HepG2 (cell line): ENCODE results near the gene ANKRD65. TPM values are rescaled to one million over a fixed set of nuclear protein-coding genes. Genes with fewer than 3 reads are reported as not detected.

ENCODE experiments used
- ELF3 ChIP-seq: IDR thresholded peaks from 2 replicates; pipeline ENCODE4 v1.6.1; 2016; ENCODE audit warnings: missing genetic modification reagents, missing compliant biosample characterization
- ETV6 ChIP-seq: sonication (generic); formaldehyde crosslinking; conservative IDR thresholded peaks from 2 replicates; pipeline ENCODE4 v1.4.0; 2020; ENCODE audit warnings: missing genetic modification reagents
- HES4 ChIP-seq: sonication (generic); formaldehyde crosslinking; IDR thresholded peaks from 2 replicates; pipeline ENCODE4 v1.9.0; 2021; ENCODE audit warnings: mild to moderate bottlenecking, missing genetic modification reagents, borderline replicate concordance
- HIVEP1 ChIP-seq: sonication (generic); formaldehyde crosslinking; IDR thresholded peaks from 2 replicates; pipeline ENCODE4 v1.4.0; 2020; ENCODE audit warnings: mild to moderate bottlenecking, missing genetic modification reagents
- HNF4G ChIP-seq, 2 experiments: sonication (generic) in 1 of 2; formaldehyde crosslinking in 1 of 2; IDR thresholded peaks; 2 replicates each; pipeline versions ENCODE4 v1.4.0 to v1.6.1; 2011 to 2020; ENCODE audit warnings: borderline replicate concordance in 2 of 2, low read depth in 2 of 2, mild to moderate bottlenecking in 2 of 2, low read length in 1 of 2, missing genetic modification reagents in 1 of 2, moderate library complexity in 1 of 2
- JARID2 ChIP-seq: sonication (generic); formaldehyde crosslinking; IDR thresholded peaks from 2 replicates; pipeline ENCODE4 v1.8.1; 2023; ENCODE audit warnings: missing genetic modification reagents, inconsistent platforms; ENCODE audit not compliant: insufficient replicate concordance
- JUN ChIP-seq: sonication (generic); formaldehyde crosslinking; IDR thresholded peaks from 2 replicates; pipeline ENCODE4 v1.4.0; 2020; ENCODE audit warnings: mild to moderate bottlenecking, missing genetic modification reagents
- KMT2A ChIP-seq: sonication (generic); formaldehyde crosslinking; IDR thresholded peaks from 2 replicates; pipeline ENCODE4 v1.4.0; 2020; ENCODE audit warnings: missing genetic modification reagents
- NCOR1 ChIP-seq: fragments of 200-600 bp; sonication (generic); IDR thresholded peaks from 2 replicates; pipeline ENCODE4 v1.7.0; 2017; ENCODE audit warnings: antibody characterized with exemption, low read length, borderline replicate concordance
- NFATC3 ChIP-seq: sonication (generic); formaldehyde crosslinking; IDR thresholded peaks from 2 replicates; pipeline ENCODE4 v1.5.1; 2020; ENCODE audit warnings: mild to moderate bottlenecking, missing genetic modification reagents
- NFYB ChIP-seq: sonication (generic); formaldehyde crosslinking; IDR thresholded peaks from 2 replicates; pipeline ENCODE4 v1.4.0; 2020; ENCODE audit warnings: missing genetic modification reagents
- PHF20 ChIP-seq: sonication (generic); formaldehyde crosslinking; IDR thresholded peaks from 2 replicates; pipeline ENCODE4 v1.5.0; 2020; ENCODE audit warnings: mild to moderate bottlenecking, missing genetic modification reagents
- SIN3A ChIP-seq: IDR thresholded peaks from 2 replicates; pipeline ENCODE4 v1.6.1; 2011; ENCODE audit warnings: low read depth, mild to moderate bottlenecking, control low read depth, low read length, borderline replicate concordance
- ZBTB44 ChIP-seq: sonication (generic); formaldehyde crosslinking; IDR thresholded peaks from 2 replicates; pipeline ENCODE4 v1.4.0; 2020; ENCODE audit warnings: missing genetic modification reagents
- ZEB1 ChIP-seq: IDR thresholded peaks from 2 replicates; pipeline ENCODE4 v1.6.1; 2012; ENCODE audit warnings: mild to moderate bottlenecking, low read depth, inconsistent platforms; ENCODE audit not compliant: insufficient replicate concordance
- ZFAT ChIP-seq: sonication (generic); formaldehyde crosslinking; conservative IDR thresholded peaks from 2 replicates; pipeline ENCODE4 v1.8.1; 2023; ENCODE audit warnings: missing genetic modification reagents, inconsistent platforms
- ZFP36L1 ChIP-seq: sonication (generic); formaldehyde crosslinking; IDR thresholded peaks from 2 replicates; pipeline ENCODE4 v1.8.0; 2022; ENCODE audit warnings: mild to moderate bottlenecking, missing genetic modification reagents, moderate library complexity
- ZNF136 ChIP-seq: sonication (generic); formaldehyde crosslinking; IDR thresholded peaks from 2 replicates; pipeline ENCODE4 v1.8.1; 2022; ENCODE audit warnings: low read depth, mild to moderate bottlenecking, moderate library complexity, missing genetic modification reagents
- ZNF44 ChIP-seq: sonication (generic); formaldehyde crosslinking; IDR thresholded peaks from 2 replicates; pipeline ENCODE4 v1.5.1; 2020; ENCODE audit warnings: mild to moderate bottlenecking, missing genetic modification reagents
- ZNF496 ChIP-seq: sonication (generic); formaldehyde crosslinking; IDR thresholded peaks from 2 replicates; pipeline ENCODE4 v1.8.1; 2023; ENCODE audit warnings: mild to moderate bottlenecking, moderate library complexity, missing genetic modification reagents; ENCODE audit not compliant: insufficient replicate concordance
- ZNF841 ChIP-seq: sonication (generic); formaldehyde crosslinking; IDR thresholded peaks from 2 replicates; pipeline ENCODE4 v1.8.1; 2023; ENCODE audit warnings: missing genetic modification reagents, borderline replicate concordance
- ZSCAN30 ChIP-seq: sonication (generic); formaldehyde crosslinking; IDR thresholded peaks from 2 replicates; pipeline ENCODE4 v1.5.0; 2020; ENCODE audit warnings: mild to moderate bottlenecking, missing genetic modification reagents
- ZZZ3 ChIP-seq: sonication (generic); formaldehyde crosslinking; IDR thresholded peaks from 2 replicates; pipeline ENCODE4 v1.4.0; 2020; ENCODE audit warnings: missing genetic modification reagents, mild to moderate bottlenecking, borderline replicate concordance
- polyA plus RNA-seq, 8 experiments: library from polyadenylated mRNA; depleted of rRNA in 3 of 8; stranded (reverse) in 7 of 8; unstranded in 1 of 8; fragments of >200 nt; fragmentation: Illumina TruSeq in 4 of 8; extraction: Trizol in 4 of 8; gene quantifications; 2 replicates each; pipeline versions ENCODE4 v1.2.1 to v1.2.3, GENCODE V29; 2011 to 2016; ENCODE audit warnings: low read depth in 4 of 8, missing spikeins in 1 of 8, mixed read lengths in 1 of 8; ENCODE audit not compliant: insufficient read depth in 1 of 8
- total RNA-seq, 5 experiments: library from RNA; depleted of rRNA; stranded (reverse); fragments of >200 nt; fragmentation: Illumina TruSeq; extraction: Trizol; gene quantifications; 2 replicates each; pipeline ENCODE4 v1.2.3, GENCODE V29; 2016; ENCODE audit warnings: low read depth in 1 of 5
- TF ChIP-seq, protein P1 (sequence below): sonication (generic); formaldehyde crosslinking; IDR thresholded peaks from 2 replicates; pipeline ENCODE4 v1.8.0; 2022; ENCODE audit warnings: low read depth, missing genetic modification reagents
- TF ChIP-seq, protein P2 (sequence below): sonication (generic); formaldehyde crosslinking; IDR thresholded peaks from 2 replicates; pipeline ENCODE4 v1.9.0; 2022; ENCODE audit warnings: low read depth, missing genetic modification reagents

ANKRD65 gene
- total and polyA plus RNA-seq, 2 of the 13 experiments (the other 11 are each of a cell fraction or from before 2014, with no cell fraction given): 12.1 to 30.1 TPM

DNA sequence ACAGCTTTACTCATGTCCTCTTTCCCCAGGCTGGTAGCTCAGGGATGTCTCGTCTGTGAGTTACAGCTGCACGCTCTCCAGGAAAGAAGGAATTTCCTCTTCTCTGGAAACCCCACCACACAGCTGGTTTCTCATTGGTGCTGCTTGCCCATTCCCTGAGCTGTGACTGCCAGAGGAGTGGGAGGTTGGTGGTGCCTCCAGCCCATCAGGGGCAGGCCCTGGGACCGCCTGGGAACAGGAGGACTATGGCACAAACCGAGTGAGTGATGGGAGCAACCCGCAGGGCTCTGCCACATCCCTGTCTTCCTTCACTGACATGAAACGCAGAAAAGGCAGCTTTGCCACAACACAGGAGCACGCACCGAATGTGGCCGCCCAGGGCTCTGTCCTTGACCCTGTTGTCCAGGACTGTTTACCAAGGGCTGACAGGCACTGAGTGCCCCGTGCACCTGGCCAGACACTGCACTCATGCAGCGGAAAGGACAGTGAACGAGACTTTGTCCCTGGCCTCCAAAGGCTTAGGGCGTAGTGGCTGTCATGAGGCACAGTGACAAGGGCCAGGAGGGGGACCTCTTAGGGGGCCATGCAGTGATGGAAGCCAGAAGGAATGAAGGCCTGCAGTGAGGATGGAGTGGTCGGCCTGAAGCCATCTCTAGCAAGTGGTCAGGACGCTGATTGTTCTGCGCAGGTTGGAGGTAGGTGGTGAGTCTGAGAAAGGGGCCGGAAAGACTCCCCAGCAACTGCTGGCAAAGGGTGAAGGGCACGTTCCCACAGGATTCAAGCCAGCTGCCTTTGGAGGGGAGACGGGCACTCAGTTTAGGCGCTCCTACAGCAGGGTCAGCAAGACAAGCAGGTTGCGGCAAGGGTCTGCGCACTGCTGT lies 20.3 kb downstream of the ANKRD65 start (continued):
- TF ChIP-seq ZNF841 (no peak), ZSCAN30 (CRISPR knock-in tag) (no peak), ZNF136 (CRISPR knock-in tag) (0 out of 2 replicates have a peak, but pooled peaks have one; percentile 46), ELF3 (CRISPR knock-in tag) (peak; percentile 90), ZNF496 (CRISPR knock-in tag) (no peak), SIN3A (peak; percentile 97), KMT2A (CRISPR knock-in tag) (peak; percentile 72), JUN (CRISPR knock-in tag) (peak; percentile 88), JARID2 (no peak), HES4 (no peak), HNF4G (IDR thresholded peaks at IDR 0.05; ENCODE audit: borderline replicate concordance, low read depth, low read length) (peak; percentile 92), HNF4G (CRISPR knock-in tag; IDR thresholded peaks at IDR 0.05; ENCODE audit: borderline replicate concordance, low read depth) (peak; percentile 98), ZFAT (CRISPR knock-in tag) (no peak), NFYB (CRISPR knock-in tag) (peak; percentile 38), PHF20 (CRISPR knock-in tag) (peak; percentile 71), ZNF44 (CRISPR knock-in tag) (peak; percentile 37; the same call in 1 of the 2 replicates), ZEB1 (no peak), ZZZ3 (CRISPR knock-in tag) (no peak), ZFP36L1 (peak; percentile 92), ETV6 (CRISPR knock-in tag) (no peak; the same call in 1 of the 2 replicates), NCOR1 (peak; percentile 94), NFATC3 (CRISPR knock-in tag) (no peak), ZBTB44 (no peak; the same call in 1 of the 2 replicates), HIVEP1 (peak; percentile 86)
- TF ChIP-seq, protein P1, sequence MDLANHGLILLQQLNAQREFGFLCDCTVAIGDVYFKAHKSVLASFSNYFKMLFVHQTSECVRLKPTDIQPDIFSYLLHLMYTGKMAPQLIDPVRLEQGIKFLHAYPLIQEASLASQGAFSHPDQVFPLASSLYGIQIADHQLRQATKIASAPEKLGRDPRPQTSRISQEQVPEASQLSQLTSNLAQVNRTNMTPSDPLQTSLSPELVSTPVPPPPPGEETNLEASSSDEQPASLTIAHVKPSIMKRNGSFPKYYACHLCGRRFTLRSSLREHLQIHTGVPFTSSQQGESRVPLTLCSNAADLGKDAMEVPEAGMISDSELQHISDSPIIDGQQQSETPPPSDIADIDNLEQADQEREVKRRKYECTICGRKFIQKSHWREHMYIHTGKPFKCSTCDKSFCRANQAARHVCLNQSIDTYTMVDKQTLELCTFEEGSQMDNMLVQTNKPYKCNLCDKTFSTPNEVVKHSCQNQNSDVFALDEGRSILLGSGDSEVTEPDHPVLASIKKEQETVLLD: peak; percentile 66
- TF ChIP-seq, protein P2, sequence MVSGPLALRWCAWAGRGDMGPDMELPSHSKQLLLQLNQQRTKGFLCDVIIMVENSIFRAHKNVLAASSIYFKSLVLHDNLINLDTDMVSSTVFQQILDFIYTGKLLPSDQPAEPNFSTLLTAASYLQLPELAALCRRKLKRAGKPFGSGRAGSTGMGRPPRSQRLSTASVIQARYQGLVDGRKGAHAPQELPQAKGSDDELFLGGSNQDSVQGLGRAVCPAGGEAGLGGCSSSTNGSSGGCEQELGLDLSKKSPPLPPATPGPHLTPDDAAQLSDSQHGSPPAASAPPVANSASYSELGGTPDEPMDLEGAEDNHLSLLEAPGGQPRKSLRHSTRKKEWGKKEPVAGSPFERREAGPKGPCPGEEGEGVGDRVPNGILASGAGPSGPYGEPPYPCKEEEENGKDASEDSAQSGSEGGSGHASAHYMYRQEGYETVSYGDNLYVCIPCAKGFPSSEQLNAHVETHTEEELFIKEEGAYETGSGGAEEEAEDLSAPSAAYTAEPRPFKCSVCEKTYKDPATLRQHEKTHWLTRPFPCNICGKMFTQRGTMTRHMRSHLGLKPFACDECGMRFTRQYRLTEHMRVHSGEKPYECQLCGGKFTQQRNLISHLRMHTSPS (CRISPR knock-in tag): peak; percentile 75; the same call in 1 of the 2 replicates
